ENCODE results near the gene STMN1.
"Not testable (repeated sequence)": the region's sequence is repeated elsewhere in the genome, so short reads cannot be mapped to it uniquely, and the experiment has no call there.

STMN1 gene

DNA sequence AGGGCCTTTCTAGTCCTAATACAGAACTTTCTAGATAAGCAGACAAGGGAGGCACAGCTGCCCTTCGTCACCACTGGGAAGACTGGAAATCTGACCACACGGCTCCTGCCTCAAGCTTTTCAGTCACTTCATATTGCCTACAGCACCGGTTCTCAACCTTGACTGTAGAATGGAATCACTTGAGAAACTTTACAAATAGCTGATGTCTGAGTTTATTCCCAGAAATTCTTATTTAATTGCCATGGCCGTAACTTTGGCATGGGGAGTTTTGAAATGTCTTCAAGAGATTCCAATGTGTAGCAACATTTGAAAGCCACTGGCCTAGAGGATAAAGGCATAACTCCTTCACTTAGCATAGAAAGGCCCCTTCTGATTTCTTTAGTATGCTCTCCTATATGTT lies 42.4 kb upstream of the STMN1 start:
- Histone ChIP-seq H3K27me3 (ENCODE audit: control insufficient read depth, insufficient read depth, low read length) (no peaks in the 10 kb centered on the region), H3K4me1 (no peaks in the 10 kb centered on the region), H3K9me3 (ENCODE audit: control insufficient read depth, low read length) (no peaks in the 10 kb centered on the region), H3K4me2 (ENCODE audit: low read length) (no peak overlapping the region), H3K79me2 (no peaks in the 10 kb centered on the region), H3K36me3 (ENCODE audit: control insufficient read depth, insufficient read depth, low read length) (no peaks in the 10 kb centered on the region), H3K9ac (no peak overlapping the region), H3K4me3 (ENCODE audit: low read depth, low read length) (no peak overlapping the region), H3K27ac (no peak overlapping the region), H2AFZ (no peak overlapping the region)
- TF ChIP-seq, protein P1, sequence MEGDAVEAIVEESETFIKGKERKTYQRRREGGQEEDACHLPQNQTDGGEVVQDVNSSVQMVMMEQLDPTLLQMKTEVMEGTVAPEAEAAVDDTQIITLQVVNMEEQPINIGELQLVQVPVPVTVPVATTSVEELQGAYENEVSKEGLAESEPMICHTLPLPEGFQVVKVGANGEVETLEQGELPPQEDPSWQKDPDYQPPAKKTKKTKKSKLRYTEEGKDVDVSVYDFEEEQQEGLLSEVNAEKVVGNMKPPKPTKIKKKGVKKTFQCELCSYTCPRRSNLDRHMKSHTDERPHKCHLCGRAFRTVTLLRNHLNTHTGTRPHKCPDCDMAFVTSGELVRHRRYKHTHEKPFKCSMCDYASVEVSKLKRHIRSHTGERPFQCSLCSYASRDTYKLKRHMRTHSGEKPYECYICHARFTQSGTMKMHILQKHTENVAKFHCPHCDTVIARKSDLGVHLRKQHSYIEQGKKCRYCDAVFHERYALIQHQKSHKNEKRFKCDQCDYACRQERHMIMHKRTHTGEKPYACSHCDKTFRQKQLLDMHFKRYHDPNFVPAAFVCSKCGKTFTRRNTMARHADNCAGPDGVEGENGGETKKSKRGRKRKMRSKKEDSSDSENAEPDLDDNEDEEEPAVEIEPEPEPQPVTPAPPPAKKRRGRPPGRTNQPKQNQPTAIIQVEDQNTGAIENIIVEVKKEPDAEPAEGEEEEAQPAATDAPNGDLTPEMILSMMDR (IDR thresholded peaks at IDR 0.05), result no peak

DNA sequence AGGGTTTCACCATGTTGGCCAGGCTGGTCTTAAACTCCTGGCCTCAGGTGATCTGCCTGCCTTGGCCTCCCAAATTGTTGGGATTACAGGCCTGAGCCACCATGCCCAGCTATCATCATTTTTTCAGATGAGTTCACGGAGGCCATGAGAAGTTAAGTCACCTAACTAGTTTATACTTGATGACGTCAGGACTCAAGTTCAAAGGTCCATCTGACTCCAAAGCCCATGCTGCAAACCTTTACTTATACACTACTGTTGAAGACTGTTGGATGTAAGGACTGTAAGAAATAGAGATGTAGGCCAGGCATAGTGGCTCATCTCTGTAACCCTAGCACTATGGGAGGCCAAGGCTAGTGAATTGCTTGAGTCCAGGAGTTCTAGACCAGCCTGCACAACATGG lies 40.8 kb upstream of the STMN1 start:
- no peaks in the 10 kb centered on the region for H3K36me3 ChIP-seq (ENCODE audit: control insufficient read depth, insufficient read depth, low read length)
- H3K4me3 ChIP-seq (ENCODE audit: low read depth, low read length), result no peak overlapping the region
- no peaks in the 10 kb centered on the region for H3K79me2 ChIP-seq
- no peak overlapping the region for H3K9ac ChIP-seq
- no peaks in the 10 kb centered on the region for H3K9me3 ChIP-seq (ENCODE audit: control insufficient read depth, low read length)
- H3K4me2 ChIP-seq (ENCODE audit: low read length), result no peak overlapping the region
- TF ChIP-seq, protein P1 (IDR thresholded peaks at IDR 0.05), result no peak
- no peaks in the 10 kb centered on the region for H3K27me3 ChIP-seq (ENCODE audit: control insufficient read depth, insufficient read depth, low read length)
- H3K27ac ChIP-seq, result no peak overlapping the region
- no peak overlapping the region for H2AFZ ChIP-seq
- no peaks in the 10 kb centered on the region for H3K4me1 ChIP-seq

DNA sequence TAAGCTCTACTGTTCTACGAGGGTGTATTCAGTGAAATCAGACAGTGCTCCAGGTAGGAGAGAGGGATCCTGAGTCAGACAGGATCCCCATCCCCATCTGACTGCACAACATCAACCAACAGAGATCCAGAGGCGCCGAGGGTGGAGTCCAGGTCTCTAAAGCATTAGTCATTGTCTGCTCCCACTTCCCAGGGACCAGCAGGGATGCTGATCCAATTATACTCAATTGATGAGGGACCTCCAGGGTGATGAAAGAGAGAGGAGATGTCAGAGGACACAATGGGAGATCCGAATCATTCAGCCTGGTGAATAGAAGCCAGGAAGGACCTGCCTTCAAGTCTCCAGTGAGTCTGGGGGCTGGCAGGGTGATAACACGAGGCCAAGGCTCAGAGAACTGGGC lies 39.5 kb upstream of the STMN1 start:
- H3K79me2 ChIP-seq, result no peaks in the 10 kb centered on the region
- no peak overlapping the region for H3K4me3 ChIP-seq (ENCODE audit: low read depth, low read length)
- H3K9ac ChIP-seq, result no peak overlapping the region
- H3K9me3 ChIP-seq (ENCODE audit: control insufficient read depth, low read length), result no peaks in the 10 kb centered on the region
- H2AFZ ChIP-seq, result no peak overlapping the region
- no peak overlapping the region for H3K4me2 ChIP-seq (ENCODE audit: low read length)
- no peak overlapping the region for H3K27ac ChIP-seq
- no peaks in the 10 kb centered on the region for H3K27me3 ChIP-seq (ENCODE audit: control insufficient read depth, insufficient read depth, low read length)
- no peaks in the 10 kb centered on the region for H3K4me1 ChIP-seq
- TF ChIP-seq, protein P1 (IDR thresholded peaks at IDR 0.05), result no peak
- no peaks in the 10 kb centered on the region for H3K36me3 ChIP-seq (ENCODE audit: control insufficient read depth, insufficient read depth, low read length)

DNA sequence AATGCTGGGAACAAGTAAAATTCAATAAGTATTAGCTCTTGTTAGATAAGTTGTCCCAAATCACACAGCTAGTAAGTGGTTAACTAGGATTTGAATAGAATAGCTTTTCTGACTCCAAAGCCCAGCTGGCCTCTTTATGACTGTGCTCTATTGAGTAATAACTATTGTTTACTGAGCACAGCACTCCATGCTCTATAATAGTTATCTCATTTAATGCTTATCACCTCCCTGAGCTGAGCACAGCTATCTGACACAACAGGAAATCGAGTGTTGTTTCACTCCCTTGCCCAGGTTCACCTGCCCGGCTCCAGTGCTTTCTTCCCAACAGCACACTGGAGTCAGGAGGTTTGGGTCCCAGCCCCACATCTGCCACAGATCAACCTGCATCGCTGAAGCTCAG lies 38.8 kb upstream of the STMN1 start:
- no peak overlapping the region for H3K4me3 ChIP-seq (ENCODE audit: low read depth, low read length)
- H3K4me2 ChIP-seq (ENCODE audit: low read length), result no peak overlapping the region
- no peak overlapping the region for H3K9ac ChIP-seq
- no peak overlapping the region for H3K27ac ChIP-seq
- TF ChIP-seq, protein P1 (IDR thresholded peaks at IDR 0.05), result no peak
- no peak overlapping the region for H2AFZ ChIP-seq
- no peaks in the 10 kb centered on the region for H3K27me3 ChIP-seq (ENCODE audit: control insufficient read depth, insufficient read depth, low read length)
- no peaks in the 10 kb centered on the region for H3K4me1 ChIP-seq
- H3K9me3 ChIP-seq (ENCODE audit: control insufficient read depth, low read length), result no peaks in the 10 kb centered on the region
- no peaks in the 10 kb centered on the region for H3K36me3 ChIP-seq (ENCODE audit: control insufficient read depth, insufficient read depth, low read length)
- H3K79me2 ChIP-seq, result no peaks in the 10 kb centered on the region

DNA sequence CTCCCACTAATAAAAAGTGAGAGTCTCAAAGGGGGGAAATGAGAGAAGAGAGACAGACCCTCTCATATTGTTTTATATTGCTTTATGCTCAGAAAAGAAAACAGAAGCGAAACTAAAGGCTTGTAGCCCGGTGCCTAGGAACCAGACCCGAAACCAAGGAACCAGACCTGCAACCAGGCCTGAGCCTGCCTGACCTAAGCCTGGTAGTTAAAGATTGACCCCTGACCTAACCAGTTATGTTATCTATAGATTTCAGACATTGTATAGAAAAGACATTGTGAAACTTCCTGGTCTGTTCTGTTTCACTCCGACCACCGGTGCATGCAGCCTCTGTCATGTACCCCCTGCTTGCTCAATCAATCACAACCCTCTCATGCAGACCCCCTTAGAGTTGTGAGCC lies 37.3 kb upstream of the STMN1 start:
- H3K27me3 ChIP-seq (ENCODE audit: control insufficient read depth, insufficient read depth, low read length); H3K27ac ChIP-seq; H3K4me2 ChIP-seq (ENCODE audit: low read length); H3K4me1 ChIP-seq; H3K9ac ChIP-seq; H3K36me3 ChIP-seq (ENCODE audit: control insufficient read depth, insufficient read depth, low read length); H2AFZ ChIP-seq; H3K79me2 ChIP-seq; H3K4me3 ChIP-seq (ENCODE audit: low read depth, low read length); H3K9me3 ChIP-seq (ENCODE audit: control insufficient read depth, low read length): not testable (repeated sequence)

All from parathyroid adenoma (tissue), 2 donors.